Progenitor cell of endocrine pancreas (in vitro differentiated cells): ENCODE results near the gene MLPH. TPM values are rescaled to one million over a fixed set of nuclear protein-coding genes. Genes with fewer than 3 reads are reported as not detected.

Experiments used
- DNase-seq: peaks from one replicate; pipeline ENCODE4 v3.0.0; 2021; ENCODE audit warnings: low spot score; ENCODE audit not compliant: unreplicated experiment
- H3K27ac Mint-ChIP-seq: 2 replicates; pipeline ENCODE4 v1.8.0; 2021; ENCODE audit warnings: mild to moderate bottlenecking, moderate library complexity, mixed read lengths
- H3K27me3 Mint-ChIP-seq: 2 replicates; pipeline ENCODE4 v1.8.0; 2021; ENCODE audit warnings: mixed read lengths
- H3K36me3 Mint-ChIP-seq: 2 replicates; pipeline ENCODE4 v1.8.0; 2022; ENCODE audit warnings: mixed read lengths; ENCODE audit not compliant: insufficient read depth
- H3K4me1 Mint-ChIP-seq: 2 replicates; pipeline ENCODE4 v1.8.0; 2021; ENCODE audit warnings: low read depth, mixed read lengths
- H3K4me3 Mint-ChIP-seq: 2 replicates; pipeline ENCODE4 v1.8.0; 2021; ENCODE audit warnings: low read depth, mild to moderate bottlenecking, moderate library complexity, mixed read lengths
- H3K9me3 Mint-ChIP-seq: 2 replicates; pipeline ENCODE4 v1.8.0; 2021; ENCODE audit warnings: low read depth, mixed read lengths
- total RNA-seq: library from RNA; stranded (reverse); gene quantifications from 2 replicates; pipeline ENCODE4 v1.2.1, GENCODE V29; 2021
- TF ChIP-seq, protein P1 (sequence below): fragments of 200-600 bp; sonication (generic); IDR thresholded peaks from one replicate; pipeline ENCODE4 v1.5.0; 2021; ENCODE audit warnings: antibody characterized with exemption, mild to moderate bottlenecking; ENCODE audit not compliant: unreplicated experiment

MLPH gene
- total RNA-seq, 1 donor from 2014 or later = 1.2 TPM

DNA sequence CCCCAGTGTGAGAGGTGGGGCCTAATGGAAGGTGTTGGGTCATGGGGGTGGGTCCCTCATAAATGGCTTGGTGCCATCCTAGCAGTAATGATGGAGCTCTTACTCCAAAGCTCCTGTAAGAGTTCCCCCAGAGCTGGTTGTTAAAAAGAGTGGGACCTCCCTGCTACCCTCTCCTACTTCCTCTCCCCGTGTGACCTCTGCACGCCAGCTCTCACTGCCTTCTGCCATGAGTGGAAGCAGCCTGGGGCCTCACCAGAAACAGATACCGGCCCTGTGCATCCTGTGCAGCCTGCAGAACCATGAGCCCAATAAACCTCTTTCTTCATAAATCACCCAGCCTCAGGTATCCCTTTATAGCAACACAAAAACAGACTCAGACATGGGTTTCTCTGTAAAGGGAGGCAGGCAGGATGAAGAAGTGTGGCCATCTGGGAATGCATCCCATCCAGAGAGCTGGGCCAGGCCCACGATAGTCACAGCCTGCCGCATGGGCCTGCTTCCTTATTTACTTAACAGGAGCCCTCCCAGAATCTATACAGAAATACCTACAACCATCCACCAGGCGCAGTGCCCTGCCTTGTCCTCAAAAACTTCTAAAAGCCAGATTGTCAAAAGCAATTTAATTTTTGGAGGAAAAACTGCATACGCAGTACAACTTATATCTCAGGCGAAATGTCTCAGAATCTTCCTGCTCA is 86.8 kb downstream of the MLPH start:
- Mint-ChIP-seq H3K27ac (no peak overlapping the region), H3K4me3 (no peak overlapping the region), H3K27me3 (no peaks in the 10 kb centered on the region)

DNA sequence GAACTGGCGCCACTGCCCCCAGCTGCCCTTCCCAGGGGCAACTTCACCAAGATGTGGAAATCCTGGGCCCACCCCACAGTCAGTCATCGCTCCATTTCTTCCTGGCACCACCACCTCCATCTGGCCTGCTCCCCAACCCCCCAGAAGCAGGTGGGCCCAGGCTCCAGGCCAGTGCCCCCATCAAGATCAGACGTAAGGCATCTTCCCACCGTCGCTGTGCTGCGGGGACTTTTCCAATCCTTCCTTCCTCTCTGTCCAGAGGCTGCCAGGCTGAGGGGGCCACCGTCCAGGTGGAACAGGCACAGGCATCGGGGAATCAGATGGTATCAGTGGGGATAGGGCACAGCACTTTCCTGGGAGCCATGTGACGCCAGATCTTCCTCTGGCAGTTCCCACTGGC is 87.4 kb downstream of the MLPH start:
- TF ChIP-seq, protein P1, sequence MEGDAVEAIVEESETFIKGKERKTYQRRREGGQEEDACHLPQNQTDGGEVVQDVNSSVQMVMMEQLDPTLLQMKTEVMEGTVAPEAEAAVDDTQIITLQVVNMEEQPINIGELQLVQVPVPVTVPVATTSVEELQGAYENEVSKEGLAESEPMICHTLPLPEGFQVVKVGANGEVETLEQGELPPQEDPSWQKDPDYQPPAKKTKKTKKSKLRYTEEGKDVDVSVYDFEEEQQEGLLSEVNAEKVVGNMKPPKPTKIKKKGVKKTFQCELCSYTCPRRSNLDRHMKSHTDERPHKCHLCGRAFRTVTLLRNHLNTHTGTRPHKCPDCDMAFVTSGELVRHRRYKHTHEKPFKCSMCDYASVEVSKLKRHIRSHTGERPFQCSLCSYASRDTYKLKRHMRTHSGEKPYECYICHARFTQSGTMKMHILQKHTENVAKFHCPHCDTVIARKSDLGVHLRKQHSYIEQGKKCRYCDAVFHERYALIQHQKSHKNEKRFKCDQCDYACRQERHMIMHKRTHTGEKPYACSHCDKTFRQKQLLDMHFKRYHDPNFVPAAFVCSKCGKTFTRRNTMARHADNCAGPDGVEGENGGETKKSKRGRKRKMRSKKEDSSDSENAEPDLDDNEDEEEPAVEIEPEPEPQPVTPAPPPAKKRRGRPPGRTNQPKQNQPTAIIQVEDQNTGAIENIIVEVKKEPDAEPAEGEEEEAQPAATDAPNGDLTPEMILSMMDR = no peak
- no peak for DNase-seq
- no peaks in the 10 kb centered on the region for H3K9me3 Mint-ChIP-seq
- H3K4me1 Mint-ChIP-seq = no peaks in the 10 kb centered on the region
- H3K4me3 Mint-ChIP-seq = no peak overlapping the region
- no peak overlapping the region for H3K27ac Mint-ChIP-seq
- no peaks in the 10 kb centered on the region for H3K27me3 Mint-ChIP-seq
- peaks cover 10% of the 10 kb centered on the region for H3K36me3 Mint-ChIP-seq

More for the DNA sequence above, 86.8 kb downstream of the MLPH start:
- TF ChIP-seq, protein P1 = no peak
- no peak for DNase-seq
- no peaks in the 10 kb centered on the region for H3K4me1 Mint-ChIP-seq
- no peaks in the 10 kb centered on the region for H3K9me3 Mint-ChIP-seq
- H3K36me3 Mint-ChIP-seq = peaks cover 10% of the 10 kb centered on the region

DNA sequence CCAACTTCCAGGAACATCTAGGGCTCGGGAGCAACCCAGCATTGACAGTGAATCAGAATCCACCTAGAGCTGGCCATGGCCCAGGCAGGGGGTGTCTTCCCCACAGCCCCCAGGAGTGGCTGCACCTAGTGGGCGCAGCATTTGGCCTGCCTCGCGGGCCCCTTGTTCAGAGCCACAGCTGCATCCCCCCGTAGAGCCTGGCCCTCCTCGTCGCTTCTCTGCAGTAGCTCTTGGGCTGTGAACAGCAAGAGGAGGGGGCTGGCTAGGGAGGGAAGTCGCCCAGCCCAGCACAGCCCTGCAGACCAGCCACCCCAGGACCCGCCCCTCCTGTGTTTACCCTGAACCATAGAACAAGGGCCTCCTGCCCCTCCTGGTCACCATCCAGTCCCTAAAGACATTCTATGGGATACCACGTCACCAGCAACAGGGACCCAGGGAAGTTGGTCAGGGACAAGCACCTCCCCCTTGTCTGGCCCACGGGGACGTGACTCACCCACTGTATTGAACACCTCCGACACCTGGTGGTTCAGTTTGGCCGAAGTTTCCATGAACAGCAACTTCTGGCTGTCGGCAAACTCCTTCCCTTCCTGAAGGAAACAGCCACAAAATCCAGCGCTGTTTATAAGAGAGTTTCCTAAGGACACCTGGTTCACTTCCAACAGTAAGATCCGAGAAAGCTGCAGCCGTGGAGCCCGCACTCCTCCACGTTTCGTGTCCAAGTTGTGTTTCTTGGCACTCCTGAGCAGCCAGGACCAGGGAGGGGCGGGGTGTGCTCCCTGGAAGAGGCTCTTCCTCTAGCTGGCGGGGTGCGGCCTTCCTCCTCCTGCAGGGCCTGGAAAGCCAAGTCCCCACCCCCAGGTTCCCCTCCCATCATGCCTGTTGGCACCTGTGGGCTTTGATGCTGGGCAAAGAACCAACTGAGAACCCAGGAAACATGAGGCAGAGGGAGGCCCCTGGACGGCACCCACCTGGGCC is 88.1 kb downstream of the MLPH start:
- DNase-seq = no peak
- no peaks in the 10 kb centered on the region for H3K27me3 Mint-ChIP-seq
- H3K4me1 Mint-ChIP-seq = no peaks in the 10 kb centered on the region
- H3K36me3 Mint-ChIP-seq = peaks cover 10% of the 10 kb centered on the region
- no peaks in the 10 kb centered on the region for H3K9me3 Mint-ChIP-seq
- TF ChIP-seq, protein P1 = no peak
- no peak overlapping the region for H3K4me3 Mint-ChIP-seq
- H3K27ac Mint-ChIP-seq = no peak overlapping the region

DNA sequence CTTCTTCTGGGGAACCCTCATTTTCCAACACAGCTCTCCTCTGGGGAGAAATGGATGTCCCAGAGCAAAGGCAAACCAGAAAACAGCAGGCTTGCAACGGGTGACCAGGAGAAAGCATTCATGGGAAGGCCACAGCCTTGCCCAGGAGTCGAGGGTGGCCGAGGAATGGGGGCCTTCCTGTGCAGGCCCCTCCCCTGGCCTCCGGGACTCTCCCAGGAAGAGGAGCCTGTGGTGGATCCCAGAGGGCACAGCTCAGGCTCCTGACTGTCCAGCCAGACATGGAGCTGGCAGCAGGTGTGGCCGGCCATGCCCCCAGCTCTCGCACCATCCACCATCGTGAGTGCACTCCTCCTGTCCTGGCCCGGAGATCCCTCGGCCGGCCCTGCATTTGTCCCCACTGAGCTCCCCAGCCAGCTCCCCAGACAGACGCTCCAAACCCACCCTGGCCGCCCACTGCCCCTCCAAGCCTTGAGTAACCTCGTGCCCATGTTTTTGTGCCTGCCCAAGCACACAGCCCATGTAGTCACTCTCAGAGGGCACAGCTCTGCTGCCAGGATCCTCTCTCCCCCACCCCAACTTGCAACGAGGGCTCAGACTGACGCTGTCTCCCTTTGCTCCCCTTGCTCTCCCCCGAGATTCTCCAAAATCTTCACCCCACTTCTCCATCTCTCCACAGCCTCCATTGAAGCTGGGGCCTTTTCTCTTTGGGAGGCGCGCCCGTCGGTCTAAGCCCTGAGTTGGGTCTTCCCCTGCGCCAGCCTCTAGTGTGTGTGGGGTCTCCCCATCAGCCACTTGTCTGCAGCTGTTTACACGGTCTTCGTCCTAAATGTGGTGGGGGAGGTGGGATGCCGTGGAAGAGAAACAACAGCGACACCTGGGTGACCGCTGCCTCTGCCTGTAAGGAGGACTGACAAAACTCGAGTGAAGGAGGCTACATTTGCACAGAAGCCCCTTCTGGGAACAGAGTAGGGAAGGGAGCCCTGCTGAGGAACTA is 89.1 kb downstream of the MLPH start:
- no peak for DNase-seq
- H3K4me3 Mint-ChIP-seq = no peak overlapping the region
- no peaks in the 10 kb centered on the region for H3K27me3 Mint-ChIP-seq
- TF ChIP-seq, protein P1 = no peak
- H3K9me3 Mint-ChIP-seq = no peaks in the 10 kb centered on the region
- peaks cover 10% of the 10 kb centered on the region for H3K36me3 Mint-ChIP-seq
- H3K27ac Mint-ChIP-seq = no peak overlapping the region
- no peaks in the 10 kb centered on the region for H3K4me1 Mint-ChIP-seq
